IMR-90 (cell line): Measurements from ENCODE around the gene ABLIM3. TPM values are rescaled to one million over a fixed set of nuclear protein-coding genes. Genes with fewer than 3 reads are reported as not detected.
A peak's percentile ranks its signal among the peaks of the same experiment; 100 is the strongest.

Source experiments
- ATAC-seq: fragments of 200-7000 bp; cut with Tn5 transposase; 2 replicates; pipeline ENCODE4 v1.9.1; 2020; ENCODE audit warnings: low read depth, mild to moderate bottlenecking, moderate library complexity
- BruUV-seq: library from RNA; stranded (reverse); fragments of 400-500 nt; replicated peaks from 2 replicates; lab custom pipeline; 2021; lab: Mats Ljungman, UMichigan
- CTCF ChIA-PET: fragments of 300-600 bp; formaldehyde crosslinking; extraction: SDS; loops from one replicate; lab custom pipeline; 2021; ENCODE audit warnings: antibody characterized with exemption; lab: Yijun Ruan, JAX
- POLR2A ChIA-PET: fragments of 300-600 bp; sonication (Branson Sonifier 250); formaldehyde crosslinking; loops from one replicate; lab custom pipeline; 2022; ENCODE audit warnings: antibody characterized with exemption; ENCODE audit not compliant: unreplicated experiment; lab: Charles Lee
- DNase-seq: peaks from one replicate; pipeline ENCODE4 v3.0.0; 2013
- H2AFZ ChIP-seq: replicated peaks from 2 replicates; pipeline ENCODE3; 2013; ENCODE audit warnings: low read length, mild to moderate bottlenecking; ENCODE audit not compliant: poor library complexity
- H2AK5ac ChIP-seq: 2 replicates; pipeline ENCODE4 v1.6.1; 2013; ENCODE audit warnings: low read depth, low read length, inconsistent platforms
- H2AK9ac ChIP-seq: replicated peaks from 2 replicates; pipeline ENCODE3; 2013; ENCODE audit warnings: mild to moderate bottlenecking, low read depth, low read length, moderate library complexity; ENCODE audit not compliant: poor library complexity
- H2BK120ac ChIP-seq: 2 replicates; pipeline ENCODE4 v1.6.1; 2013; ENCODE audit warnings: low read depth, low read length, inconsistent platforms
- H2BK15ac ChIP-seq: 3 replicates; pipeline ENCODE4 v1.6.1; 2013; ENCODE audit warnings: low read depth, low read length, inconsistent platforms
- H2BK20ac ChIP-seq: 2 replicates; pipeline ENCODE4 v1.6.1; 2013; ENCODE audit warnings: low read depth, mild to moderate bottlenecking, inconsistent platforms, low read length, moderate library complexity
- H2BK5ac ChIP-seq: 2 replicates; pipeline ENCODE4 v1.6.1; 2013; ENCODE audit warnings: mild to moderate bottlenecking, low read depth, low read length, inconsistent platforms; ENCODE audit not compliant: poor library complexity, severe bottlenecking
- H3K14ac ChIP-seq: replicated peaks from 2 replicates; pipeline ENCODE4 v1.6.1; 2013; ENCODE audit warnings: low read depth, low read length, inconsistent platforms
- H3K18ac ChIP-seq: 2 replicates; pipeline ENCODE4 v1.6.1; 2013; ENCODE audit warnings: low read depth, low read length, control low read depth
- H3K23ac ChIP-seq: 2 replicates; pipeline ENCODE4 v1.6.1; 2013; ENCODE audit warnings: low read depth, low read length, inconsistent platforms
- H3K27ac ChIP-seq: 2 replicates; pipeline ENCODE4 v1.5.1; 2013; ENCODE audit warnings: mild to moderate bottlenecking, control low read depth, low read length; ENCODE audit not compliant: insufficient read depth
- H3K27me3 ChIP-seq: 2 replicates; pipeline ENCODE4 v1.6.1; 2013; ENCODE audit warnings: low read length; ENCODE audit not compliant: control insufficient read depth, insufficient read depth
- H3K36me3 ChIP-seq: 2 replicates; pipeline ENCODE4 v1.6.1; 2013; ENCODE audit warnings: low read length, mixed read lengths; ENCODE audit not compliant: control insufficient read depth, insufficient read depth
- H3K4ac ChIP-seq: 2 replicates; pipeline ENCODE4 v1.6.1; 2013; ENCODE audit warnings: low read depth, low read length, inconsistent platforms
- H3K4me1 ChIP-seq: 2 replicates; pipeline ENCODE4 v1.6.1; 2013; ENCODE audit warnings: low read length, mixed read lengths; ENCODE audit not compliant: control insufficient read depth, insufficient read depth
- H3K4me2 ChIP-seq: 2 replicates; pipeline ENCODE4 v1.6.1; 2013; ENCODE audit warnings: low read depth, mild to moderate bottlenecking, control low read depth, low read length, moderate library complexity
- H3K4me3 ChIP-seq: 2 replicates; pipeline ENCODE4 v1.5.1; 2013; ENCODE audit warnings: low read depth, mild to moderate bottlenecking, control low read depth, low read length, moderate library complexity; ENCODE audit not compliant: insufficient read depth
- H3K56ac ChIP-seq: 2 replicates; pipeline ENCODE4 v1.6.1; 2013; ENCODE audit warnings: low read length, inconsistent platforms; ENCODE audit not compliant: insufficient read depth; ENCODE audit errors: extremely low read depth
- H3K79me1 ChIP-seq, 2 experiments: 2 replicates each; pipeline ENCODE4 v1.6.1; 2013; ENCODE audit warnings: low read length in 2 of 2, inconsistent platforms in 1 of 2, low read depth in 1 of 2
- H3K9ac ChIP-seq: 2 replicates; pipeline ENCODE4 v1.6.1; 2013; ENCODE audit warnings: low read depth, low read length, control low read depth
- H3K9me1 ChIP-seq: 2 replicates; pipeline ENCODE4 v1.6.1; 2013; ENCODE audit warnings: low read length, inconsistent platforms; ENCODE audit not compliant: insufficient read depth
- H3K9me3 ChIP-seq: 2 replicates; pipeline ENCODE4 v1.6.1; 2013; ENCODE audit warnings: low read length; ENCODE audit not compliant: control insufficient read depth, insufficient read depth
- H4K20me1 ChIP-seq: 2 replicates; pipeline ENCODE4 v1.6.1; 2013; ENCODE audit warnings: low read length, inconsistent platforms; ENCODE audit not compliant: insufficient read depth
- H4K5ac ChIP-seq: 2 replicates; pipeline ENCODE4 v1.6.1; 2013; ENCODE audit warnings: mild to moderate bottlenecking, low read depth, low read length, control low read depth
- H4K8ac ChIP-seq, 2 experiments: 2 replicates each; pipeline ENCODE4 v1.6.1; 2013; ENCODE audit warnings: low read depth in 2 of 2, low read length in 2 of 2, control low read depth in 1 of 2, inconsistent platforms in 1 of 2
- H4K91ac ChIP-seq: 2 replicates; pipeline ENCODE4 v1.6.1; 2013; ENCODE audit warnings: low read depth, low read length, inconsistent platforms; ENCODE audit not compliant: insufficient read depth
- BHLHE40 ChIP-seq: fragments of 150-350 bp; IDR thresholded peaks from 2 replicates; pipeline ENCODE4 v1.6.1; 2016; ENCODE audit warnings: mild to moderate bottlenecking, low read depth, low read length
- FOS ChIP-seq: fragments of 150-350 bp; IDR thresholded peaks from 2 replicates; pipeline ENCODE4 v1.6.1; 2016; ENCODE audit warnings: low read depth, low read length
- NFE2L2 ChIP-seq: fragments of 150-350 bp; IDR thresholded peaks from 2 replicates; pipeline ENCODE4 v1.6.1; 2016; ENCODE audit warnings: low read depth, mild to moderate bottlenecking, low read length
- WGBS, 2 experiments: methylation state at CpG; one replicate each; pipeline versions ENCODE4 v1.1.5 to v1.1.7; 2013; ENCODE audit warnings: missing lambda C conversion rate in 2 of 2; ENCODE audit not compliant: insufficient read length in 1 of 2; ENCODE audit errors: extremely low coverage in 2 of 2; 5-methylcytosine and 5-hydroxymethylcytosine counted together
- dilution Hi-C: fragments of 300-500 bp; cut with HindIII; formaldehyde crosslinking; loops from one replicate; pipeline ENCODE4 v1.14.3; 2018; ENCODE audit warnings: low sequenced_read_pairs; ENCODE audit not compliant: unreplicated experiment
- in situ Hi-C: fragments of 300-500 bp; cut with MboI; formaldehyde crosslinking; loops from 3 replicates; pipeline ENCODE4 v1.14.3; 2019; ENCODE audit warnings: low sequenced_read_pairs, inconsistent platforms, mixed read lengths
- intact Hi-C: fragments of 100-400 bp; cut with micrococcal nuclease; formaldehyde crosslinking; loops from 2 replicates; pipeline ENCODE4 v1.10.0; 2022
- polyA plus RNA-seq, 3 experiments: library from polyadenylated mRNA; depleted of rRNA; stranded (reverse); fragments of >200 nt; gene quantifications; 2 replicates each; pipeline ENCODE4 v1.2.3, GENCODE V29; 2012; ENCODE audit warnings: low replicate concordance in 1 of 3
- total RNA-seq: library from RNA; depleted of rRNA; stranded (reverse); fragments of >200 nt; gene quantifications from 2 replicates; pipeline ENCODE4 v1.2.3, GENCODE V29; 2012

Gene ABLIM3
- total and polyA plus RNA-seq, 2 of the 4 experiments (the other 2 are of a cell fraction): 33.3 to 69.9 TPM

DNA sequence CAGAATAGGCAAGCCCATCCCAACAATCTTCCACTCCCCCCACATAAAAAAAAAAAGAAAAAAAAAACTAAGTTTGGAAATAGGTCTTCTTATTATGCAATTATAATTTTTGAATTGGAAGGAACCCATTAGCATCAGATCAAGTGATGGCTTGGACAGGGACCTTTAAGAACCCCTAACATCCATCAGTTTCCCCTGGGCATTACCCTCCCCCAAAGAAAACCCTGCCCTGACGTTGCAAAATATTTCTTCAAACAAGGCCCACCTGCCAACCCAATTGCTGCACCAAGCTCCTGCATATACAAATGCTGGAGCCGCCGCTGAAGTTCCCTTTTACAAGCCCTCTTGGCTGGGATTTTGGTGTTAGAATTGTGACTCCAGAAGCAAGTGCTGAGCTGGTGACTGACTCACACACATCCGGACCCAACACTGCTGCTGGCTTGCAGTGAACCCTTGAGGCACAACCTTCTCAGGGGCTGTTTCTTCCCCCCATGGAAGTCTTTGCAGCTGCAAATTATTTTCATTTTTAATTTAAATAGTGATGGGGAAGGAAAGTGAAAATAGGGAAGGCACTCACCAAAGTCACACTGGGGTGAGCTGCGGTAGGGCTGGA, 74.3 kb downstream of the ABLIM3 start:
- peak overlapping the region; percentile 0 for H3K18ac ChIP-seq
- no peak overlapping the region for H3K9ac ChIP-seq
- peaks cover 19 to 67% of the 10 kb centered on the region in 2 experiments; a peak in 3 of 4 replicates for H3K79me1 ChIP-seq
- ATAC-seq: 0 out of 2 replicates have a peak, but pooled peaks have one; percentile 5
- H2AK9ac ChIP-seq: no peak overlapping the region
- no peaks in the 10 kb centered on the region for H3K9me3 ChIP-seq
- H2AFZ ChIP-seq: no peak overlapping the region
- H3K4me2 ChIP-seq: no peak overlapping the region
- peak overlapping the region; percentile 69; the same call in 1 of the 2 replicates for H3K14ac ChIP-seq
- peaks cover 45% of the 10 kb centered on the region for H3K4me1 ChIP-seq
- no CpG with 5 or more reads among the region's 5 CpGs for WGBS, 2 experiments
- peak overlapping the region; percentile 32; the same call in 1 of the 2 replicates for H2BK20ac ChIP-seq
- peak overlapping the region; percentile 12; the same call in 1 of the 2 replicates for H4K5ac ChIP-seq
- no peaks in the 10 kb centered on the region for H3K27me3 ChIP-seq
- H3K56ac ChIP-seq: peak overlapping the region; percentile 27; the same call in 1 of the 2 replicates
- peaks cover 73% of the 10 kb centered on the region for H3K9me1 ChIP-seq
- peak overlapping the region; percentile 84 for H4K91ac ChIP-seq
- H2BK15ac ChIP-seq: peak overlapping the region; percentile 76; the same call in 1 of the 3 replicates
- TF ChIP-seq BHLHE40: no peak
- 0 out of 2 replicates have a peak, but pooled peaks have one; percentile 15 for TF ChIP-seq FOS
- 0 out of 2 replicates have a peak, but pooled peaks have one; percentile 2 for TF ChIP-seq NFE2L2
- BruUV-seq: no TSS peak
- in situ Hi-C loops: no loop called here
- H2BK5ac ChIP-seq: peak overlapping the region; percentile 34
- dilution Hi-C loops: no loop called here
- peak; percentile 81 for DNase-seq
- intact Hi-C loops: no loop called here
- H3K27ac ChIP-seq: peak overlapping the region; percentile 25
- peak overlapping the region in 1 of 2 experiments; percentile 69; a peak in 1 of 4 replicates for H4K8ac ChIP-seq
- H2BK120ac ChIP-seq: peak overlapping the region; percentile 65
- ChIA-PET POLR2A (interaction anchor here (0.5 kb wide), 1 partner anchor 1756 kb away, joined by 3 read pairs; no protein-coding TSS in a partner anchor), CTCF (interaction anchor here (0.9 to 1.5 kb wide), 2 partner anchors 12 to 74 kb away, joined by 3 to 4 read pairs; partner anchors contain the start of gene ABLIM3)
- H2AK5ac ChIP-seq: peak overlapping the region; percentile 57; the same call in 1 of the 2 replicates
- no peaks in the 10 kb centered on the region for H4K20me1 ChIP-seq
- H3K23ac ChIP-seq: peak overlapping the region; percentile 67; the same call in 1 of the 2 replicates
- H3K4me3 ChIP-seq: no peak overlapping the region
- peak overlapping the region; percentile 71 for H3K4ac ChIP-seq
- peaks cover 35% of the 10 kb centered on the region for H3K36me3 ChIP-seq
